HCT116 (cell line): Measurements from ENCODE around the gene DAAM2. TPM values are rescaled to one million over a fixed set of nuclear protein-coding genes. Genes with fewer than 3 reads are reported as not detected.

Experiments used
- ATAC-seq: fragments of 200-7000 bp; cut with Tn5 transposase; 2 replicates; pipeline ENCODE4 v1.9.1; 2020; ENCODE audit warnings: mild to moderate bottlenecking, moderate library complexity
- BruUV-seq: library from RNA; stranded (reverse); fragments of 400-500 nt; replicated peaks from 2 replicates; lab custom pipeline; 2021; lab: Mats Ljungman, UMichigan
- CTCF ChIA-PET: fragments of 300-600 bp; sonication (Branson Sonifier 250); formaldehyde crosslinking; loops from one replicate; lab custom pipeline; 2021; ENCODE audit warnings: antibody characterized with exemption; lab: Charles Lee
- POLR2A ChIA-PET: fragments of 300-600, 350-600 bp; sonication (Branson Sonifier 250); formaldehyde crosslinking; loops from one replicate; lab custom pipeline; 2021; ENCODE audit warnings: antibody characterized with exemption; lab: Charles Lee
- RAD21 ChIA-PET, 2 experiments: fragments of 300-600 bp; sonication (Branson Sonifier 250); formaldehyde crosslinking; loops; one replicate each; lab custom pipeline; 2023; ENCODE audit warnings: low total read pairs in 2 of 2; ENCODE audit not compliant: uncharacterized antibody in 2 of 2, unreplicated experiment in 2 of 2, low non-redundant PET in 1 of 2; lab: Charles Lee
- DNase-seq: peaks from one replicate; pipeline ENCODE4 v3.0.0-alpha.2; 2010; ENCODE audit warnings: low read depth, low spot score
- H2AFZ ChIP-seq: fragments of 200-600 bp; shearing (Covaris generic), sonication (generic); 2 replicates; pipeline ENCODE4 v1.6.1; 2017; ENCODE audit warnings: low read depth, mixed run types, mixed read lengths, antibody characterized with exemption, low read length; ENCODE audit not compliant: poor library complexity, severe bottlenecking
- H3K27ac ChIP-seq: 2 replicates; pipeline ENCODE4 v1.5.1; 2012; ENCODE audit warnings: low read depth, low read length
- H3K27me3 ChIP-seq: fragments of 200-600 bp; sonication (generic); 2 replicates; pipeline ENCODE4 v1.6.1; 2016; ENCODE audit warnings: mixed run types, low read length, mixed read lengths; ENCODE audit not compliant: insufficient read depth
- H3K36me3 ChIP-seq, 2 experiments: fragments of 200-500 bp in 1 of 2; fragments of 200-600 bp in 1 of 2; sonication (Bioruptor generic) in 1 of 2; sonication (generic) in 1 of 2; 2 replicates each; pipeline versions ENCODE4 v1.5.1 to v1.6.1; 2014 to 2016; ENCODE audit warnings: low read length in 2 of 2, inconsistent platforms in 1 of 2, mixed read lengths in 1 of 2, mixed run types in 1 of 2; ENCODE audit not compliant: insufficient read depth in 2 of 2, control insufficient read depth in 1 of 2
- H3K4me1 ChIP-seq, 2 experiments: fragments of 200-600 bp in 1 of 2; sonication (generic) in 1 of 2; 2 replicates each; pipeline versions ENCODE4 v1.5.1 to v1.6.1; 2012 to 2017; ENCODE audit warnings: low read length in 2 of 2, inconsistent platforms in 1 of 2, mild to moderate bottlenecking in 1 of 2, mixed read lengths in 1 of 2, mixed run types in 1 of 2, moderate library complexity in 1 of 2; ENCODE audit not compliant: insufficient read depth in 2 of 2, control insufficient read depth in 1 of 2
- H3K4me2 ChIP-seq: fragments of 200-600 bp; sonication (generic); 2 replicates; pipeline ENCODE4 v1.6.1; 2017; ENCODE audit warnings: mixed run types, low read length, mixed read lengths
- H3K4me3 ChIP-seq, 2 experiments: fragments of 200-600 bp in 1 of 2; sonication (generic) in 1 of 2; replicated peaks in 1 of 2; 2 replicates each; pipeline ENCODE4 v1.5.1; 2011 to 2016; ENCODE audit warnings: low read length in 2 of 2, control low read depth in 1 of 2, low read depth in 1 of 2, mild to moderate bottlenecking in 1 of 2, mixed read lengths in 1 of 2, mixed run types in 1 of 2
- H3K79me2 ChIP-seq: fragments of 200-600 bp; sonication (generic); 2 replicates; pipeline ENCODE4 v1.6.1; 2017; ENCODE audit warnings: mild to moderate bottlenecking, mixed run types, low read length, moderate library complexity, mixed read lengths; ENCODE audit not compliant: insufficient read depth
- H3K9ac ChIP-seq: fragments of 200-600 bp; sonication (generic); 2 replicates; pipeline ENCODE4 v1.6.1; 2016; ENCODE audit warnings: low read length, mixed read lengths
- H3K9me2 ChIP-seq: fragments of 200-600 bp; sonication (generic), shearing (Covaris generic); 2 replicates; pipeline ENCODE4 v1.6.1; 2017; ENCODE audit warnings: mixed run types, mild to moderate bottlenecking, moderate library complexity; ENCODE audit not compliant: insufficient read depth
- H3K9me3 ChIP-seq, 2 experiments: fragments of 200-500 bp in 1 of 2; fragments of 200-600 bp in 1 of 2; sonication (Bioruptor generic) in 1 of 2; sonication (generic) in 1 of 2; 2 replicates each; pipeline ENCODE4 v1.6.1; 2014 to 2017; ENCODE audit warnings: low read length in 2 of 2, mixed read lengths in 2 of 2, inconsistent platforms in 1 of 2, low read depth in 1 of 2, mild to moderate bottlenecking in 1 of 2, mixed run types in 1 of 2, moderate library complexity in 1 of 2; ENCODE audit not compliant: control insufficient read depth in 1 of 2, insufficient read depth in 1 of 2
- H4K20me1 ChIP-seq: fragments of 200-600 bp; sonication (generic), shearing (Covaris generic); 2 replicates; pipeline ENCODE4 v1.6.1; 2017; ENCODE audit warnings: mixed run types, mild to moderate bottlenecking, moderate library complexity; ENCODE audit not compliant: insufficient read depth
- CEBPB ChIP-seq: IDR thresholded peaks from 2 replicates; pipeline ENCODE4 v1.6.1; 2012; ENCODE audit warnings: low read depth
- EGR1 ChIP-seq: IDR thresholded peaks from 2 replicates; pipeline ENCODE4 v1.6.1; 2012; ENCODE audit warnings: low read depth
- ELF1 ChIP-seq: IDR thresholded peaks from 2 replicates; pipeline ENCODE4 v1.6.1; 2012; ENCODE audit warnings: low read depth, borderline replicate concordance
- EZH2 ChIP-seq: fragments of 200-600 bp; sonication (generic); IDR thresholded peaks from 2 replicates; pipeline ENCODE4 v1.6.1; 2017; ENCODE audit warnings: antibody characterized with exemption, mixed run types
- JUND ChIP-seq: IDR thresholded peaks from 2 replicates; pipeline ENCODE4 v1.6.1; 2012
- POLR2A ChIP-seq: IDR thresholded peaks from 2 replicates; pipeline ENCODE4 v1.7.0; 2011; ENCODE audit warnings: borderline replicate concordance; ENCODE audit not compliant: insufficient read depth, insufficient read length; ENCODE audit errors: extremely low read depth
- POLR2AphosphoS5 ChIP-seq: IDR thresholded peaks from 2 replicates; pipeline ENCODE4 v1.6.1; 2011; ENCODE audit warnings: mild to moderate bottlenecking, low read depth, low read length, moderate library complexity
- RAD21 ChIP-seq: IDR thresholded peaks from 2 replicates; pipeline ENCODE4 v1.6.1; 2012; ENCODE audit warnings: low read depth, mild to moderate bottlenecking
- SP1 ChIP-seq: IDR thresholded peaks from 2 replicates; pipeline ENCODE4 v1.6.1; 2012; ENCODE audit warnings: low read depth
- SRF ChIP-seq: IDR thresholded peaks from 2 replicates; pipeline ENCODE4 v1.6.1; 2012; ENCODE audit warnings: low read depth
- TCF7L2 ChIP-seq: IDR thresholded peaks from 2 replicates; pipeline ENCODE4 v1.7.0; 2011; ENCODE audit warnings: borderline replicate concordance, inconsistent platforms; ENCODE audit not compliant: insufficient read depth, insufficient read length; ENCODE audit errors: extremely low read depth
- ZFX ChIP-seq: fragments of 450-650 bp; IDR thresholded peaks from 2 replicates; pipeline ENCODE4 v1.6.1; 2017
- ZNF274 ChIP-seq: fragments of 200-500 bp; sonication (Bioruptor generic); IDR thresholded peaks from 2 replicates; pipeline ENCODE4 v1.6.1; 2014; ENCODE audit warnings: mild to moderate bottlenecking, low read depth, low read length, inconsistent platforms
- intact Hi-C: fragments of 100-400 bp; cut with micrococcal nuclease; formaldehyde crosslinking; loops from 2 replicates; pipeline ENCODE4 v1.10.0; 2022
- total RNA-seq: library from RNA; stranded (reverse); gene quantifications from one replicate; pipeline ENCODE4 v1.2.1, GENCODE V29; 2021; ENCODE audit not compliant: unreplicated experiment
- TF ChIP-seq, protein P1 (sequence below): IDR thresholded peaks from 2 replicates; pipeline ENCODE4 v1.6.1; 2012
- TF ChIP-seq, protein P2 (sequence below), 3 experiments: fragments of 200-600 bp in 1 of 3; sonication (generic) in 1 of 3; IDR thresholded peaks in 2 of 3; conservative IDR thresholded peaks in 1 of 3; 2 replicates each; pipeline ENCODE4 v1.5.1; 2012 to 2017; ENCODE audit warnings: low read depth in 2 of 3, low read length in 2 of 3, antibody characterized with exemption in 1 of 3, borderline replicate concordance in 1 of 3, control low read depth in 1 of 3, mild to moderate bottlenecking in 1 of 3, mixed read lengths in 1 of 3, mixed run types in 1 of 3, moderate library complexity in 1 of 3; ENCODE audit not compliant: insufficient read depth in 1 of 3
- TF ChIP-seq, protein P3 (sequence below): IDR thresholded peaks from 2 replicates; pipeline ENCODE4 v1.6.1; 2012; ENCODE audit warnings: low read depth
- TF ChIP-seq, protein P4 (sequence below): IDR thresholded peaks from 2 replicates; pipeline ENCODE4 v1.6.1; 2012
- TF ChIP-seq, protein P5 (sequence below): IDR thresholded peaks from 2 replicates; pipeline ENCODE4 v1.6.1; 2011; ENCODE audit warnings: mild to moderate bottlenecking, low read length, moderate library complexity; ENCODE audit not compliant: insufficient replicate concordance; ENCODE audit errors: extremely low read depth

DAAM2 gene
- total RNA-seq, 1 experiment from 2014 or later: not detected

DNA sequence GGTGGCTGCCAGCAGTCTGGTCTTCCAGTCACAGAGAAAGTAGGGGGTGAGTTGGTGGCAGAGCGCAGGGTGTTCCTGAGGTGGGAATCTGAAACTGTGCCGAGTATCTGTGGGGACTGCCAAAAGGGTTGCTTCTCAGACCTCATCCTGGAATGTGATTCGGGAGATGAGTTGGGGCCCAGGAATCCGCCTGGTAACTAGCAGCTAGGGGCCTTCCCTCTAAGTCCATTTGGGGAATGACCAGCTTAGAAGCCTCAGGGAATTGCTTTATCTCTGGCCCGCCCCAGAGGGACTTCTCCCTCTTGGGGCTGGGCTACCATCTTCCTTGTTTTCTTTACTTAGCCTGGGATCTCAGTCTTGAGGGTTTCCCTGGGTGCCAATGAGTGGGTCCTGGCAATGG is 92.5 kb downstream of the DAAM2 start:
- POLR2A ChIA-PET: no interaction called here
- no peaks in the 10 kb centered on the region for H3K79me2 ChIP-seq
- no peak overlapping the region for H3K4me3 ChIP-seq
- RAD21 ChIA-PET: no interaction called here
- H3K4me2 ChIP-seq: no peak overlapping the region
- no peak for ATAC-seq
- TF ChIP-seq CEBPB: no peak
- TF ChIP-seq ELF1: no peak
- no peak for TF ChIP-seq SRF
- TF ChIP-seq, protein P1, sequence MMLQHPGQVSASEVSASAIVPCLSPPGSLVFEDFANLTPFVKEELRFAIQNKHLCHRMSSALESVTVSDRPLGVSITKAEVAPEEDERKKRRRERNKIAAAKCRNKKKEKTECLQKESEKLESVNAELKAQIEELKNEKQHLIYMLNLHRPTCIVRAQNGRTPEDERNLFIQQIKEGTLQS: no peak
- no peak for TF ChIP-seq TCF7L2
- TF ChIP-seq EGR1: no peak
- TF ChIP-seq ZFX: no peak
- no peak for TF ChIP-seq RAD21
- TF ChIP-seq SP1: no peak
- TF ChIP-seq ZNF274: no peak
- TF ChIP-seq, protein P2, sequence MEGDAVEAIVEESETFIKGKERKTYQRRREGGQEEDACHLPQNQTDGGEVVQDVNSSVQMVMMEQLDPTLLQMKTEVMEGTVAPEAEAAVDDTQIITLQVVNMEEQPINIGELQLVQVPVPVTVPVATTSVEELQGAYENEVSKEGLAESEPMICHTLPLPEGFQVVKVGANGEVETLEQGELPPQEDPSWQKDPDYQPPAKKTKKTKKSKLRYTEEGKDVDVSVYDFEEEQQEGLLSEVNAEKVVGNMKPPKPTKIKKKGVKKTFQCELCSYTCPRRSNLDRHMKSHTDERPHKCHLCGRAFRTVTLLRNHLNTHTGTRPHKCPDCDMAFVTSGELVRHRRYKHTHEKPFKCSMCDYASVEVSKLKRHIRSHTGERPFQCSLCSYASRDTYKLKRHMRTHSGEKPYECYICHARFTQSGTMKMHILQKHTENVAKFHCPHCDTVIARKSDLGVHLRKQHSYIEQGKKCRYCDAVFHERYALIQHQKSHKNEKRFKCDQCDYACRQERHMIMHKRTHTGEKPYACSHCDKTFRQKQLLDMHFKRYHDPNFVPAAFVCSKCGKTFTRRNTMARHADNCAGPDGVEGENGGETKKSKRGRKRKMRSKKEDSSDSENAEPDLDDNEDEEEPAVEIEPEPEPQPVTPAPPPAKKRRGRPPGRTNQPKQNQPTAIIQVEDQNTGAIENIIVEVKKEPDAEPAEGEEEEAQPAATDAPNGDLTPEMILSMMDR (IDR thresholded peaks at IDR 0.05 in 2 of 3, conservative IDR thresholded peaks at IDR 0.05 in 1 of 3; ENCODE audit: borderline replicate concordance in 1 of 3, insufficient read depth in 1 of 3, low read depth in 2 of 3, low read length in 2 of 3): no peak
- TF ChIP-seq, protein P3, sequence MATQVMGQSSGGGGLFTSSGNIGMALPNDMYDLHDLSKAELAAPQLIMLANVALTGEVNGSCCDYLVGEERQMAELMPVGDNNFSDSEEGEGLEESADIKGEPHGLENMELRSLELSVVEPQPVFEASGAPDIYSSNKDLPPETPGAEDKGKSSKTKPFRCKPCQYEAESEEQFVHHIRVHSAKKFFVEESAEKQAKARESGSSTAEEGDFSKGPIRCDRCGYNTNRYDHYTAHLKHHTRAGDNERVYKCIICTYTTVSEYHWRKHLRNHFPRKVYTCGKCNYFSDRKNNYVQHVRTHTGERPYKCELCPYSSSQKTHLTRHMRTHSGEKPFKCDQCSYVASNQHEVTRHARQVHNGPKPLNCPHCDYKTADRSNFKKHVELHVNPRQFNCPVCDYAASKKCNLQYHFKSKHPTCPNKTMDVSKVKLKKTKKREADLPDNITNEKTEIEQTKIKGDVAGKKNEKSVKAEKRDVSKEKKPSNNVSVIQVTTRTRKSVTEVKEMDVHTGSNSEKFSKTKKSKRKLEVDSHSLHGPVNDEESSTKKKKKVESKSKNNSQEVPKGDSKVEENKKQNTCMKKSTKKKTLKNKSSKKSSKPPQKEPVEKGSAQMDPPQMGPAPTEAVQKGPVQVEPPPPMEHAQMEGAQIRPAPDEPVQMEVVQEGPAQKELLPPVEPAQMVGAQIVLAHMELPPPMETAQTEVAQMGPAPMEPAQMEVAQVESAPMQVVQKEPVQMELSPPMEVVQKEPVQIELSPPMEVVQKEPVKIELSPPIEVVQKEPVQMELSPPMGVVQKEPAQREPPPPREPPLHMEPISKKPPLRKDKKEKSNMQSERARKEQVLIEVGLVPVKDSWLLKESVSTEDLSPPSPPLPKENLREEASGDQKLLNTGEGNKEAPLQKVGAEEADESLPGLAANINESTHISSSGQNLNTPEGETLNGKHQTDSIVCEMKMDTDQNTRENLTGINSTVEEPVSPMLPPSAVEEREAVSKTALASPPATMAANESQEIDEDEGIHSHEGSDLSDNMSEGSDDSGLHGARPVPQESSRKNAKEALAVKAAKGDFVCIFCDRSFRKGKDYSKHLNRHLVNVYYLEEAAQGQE: no peak
- no peak for TF ChIP-seq JUND
- TF ChIP-seq, protein P4, sequence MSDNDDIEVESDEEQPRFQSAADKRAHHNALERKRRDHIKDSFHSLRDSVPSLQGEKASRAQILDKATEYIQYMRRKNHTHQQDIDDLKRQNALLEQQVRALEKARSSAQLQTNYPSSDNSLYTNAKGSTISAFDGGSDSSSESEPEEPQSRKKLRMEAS: no peak
- no peak for TF ChIP-seq POLR2AphosphoS5
- no peak for TF ChIP-seq EZH2
- no peak for TF ChIP-seq POLR2A
- TF ChIP-seq, protein P5, sequence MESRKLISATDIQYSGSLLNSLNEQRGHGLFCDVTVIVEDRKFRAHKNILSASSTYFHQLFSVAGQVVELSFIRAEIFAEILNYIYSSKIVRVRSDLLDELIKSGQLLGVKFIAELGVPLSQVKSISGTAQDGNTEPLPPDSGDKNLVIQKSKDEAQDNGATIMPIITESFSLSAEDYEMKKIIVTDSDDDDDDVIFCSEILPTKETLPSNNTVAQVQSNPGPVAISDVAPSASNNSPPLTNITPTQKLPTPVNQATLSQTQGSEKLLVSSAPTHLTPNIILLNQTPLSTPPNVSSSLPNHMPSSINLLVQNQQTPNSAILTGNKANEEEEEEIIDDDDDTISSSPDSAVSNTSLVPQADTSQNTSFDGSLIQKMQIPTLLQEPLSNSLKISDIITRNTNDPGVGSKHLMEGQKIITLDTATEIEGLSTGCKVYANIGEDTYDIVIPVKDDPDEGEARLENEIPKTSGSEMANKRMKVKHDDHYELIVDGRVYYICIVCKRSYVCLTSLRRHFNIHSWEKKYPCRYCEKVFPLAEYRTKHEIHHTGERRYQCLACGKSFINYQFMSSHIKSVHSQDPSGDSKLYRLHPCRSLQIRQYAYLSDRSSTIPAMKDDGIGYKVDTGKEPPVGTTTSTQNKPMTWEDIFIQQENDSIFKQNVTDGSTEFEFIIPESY: no peak
- CTCF ChIA-PET: no interaction called here
- no peak overlapping the region for H2AFZ ChIP-seq
- H3K9ac ChIP-seq: no peak overlapping the region
- no peak for DNase-seq
- H3K4me1 ChIP-seq: no peaks in the 10 kb centered on the region
- no peaks in the 10 kb centered on the region for H4K20me1 ChIP-seq
- H3K9me3 ChIP-seq: no peaks in the 10 kb centered on the region
- intact Hi-C loops: no loop called here
- no peaks in the 10 kb centered on the region for H3K9me2 ChIP-seq
- no peaks in the 10 kb centered on the region for H3K36me3 ChIP-seq
- BruUV-seq: no TSS peak
- H3K27me3 ChIP-seq: peaks cover 17% of the 10 kb centered on the region; the same call in 1 of the 2 replicates
- H3K27ac ChIP-seq: no peak overlapping the region
